Right lobe of liver (tissue), 4 donors: ENCODE measurements around the gene KIFC1.
"Not testable (repeated sequence)": the region's sequence is repeated elsewhere in the genome, so short reads cannot be mapped to it uniquely, and the experiment has no call there.

Source experiments
- CTCF ChIP-seq, 4 donors: fragments of 200-600 bp in 3 of 4; fragments of 450-650 bp in 1 of 4; IDR thresholded peaks; one replicate each; pipeline versions ENCODE4 v1.5.1 to v1.8.0; 2016 to 2022; ENCODE audit warnings: antibody characterized with exemption in 4 of 4, mild to moderate bottlenecking in 2 of 4
- POLR2A ChIP-seq: fragments of 450-650 bp; IDR thresholded peaks from one replicate; pipeline ENCODE4 v1.6.1; 2017; ENCODE audit warnings: antibody characterized with exemption, mild to moderate bottlenecking
- donor health status: DM: no; HTN: no; CAD: no.
- donor health status: DM: no; HTN: no; CAD: no.
- donor health status: DM: no; HTN: yes; CAD: no.

DNA sequence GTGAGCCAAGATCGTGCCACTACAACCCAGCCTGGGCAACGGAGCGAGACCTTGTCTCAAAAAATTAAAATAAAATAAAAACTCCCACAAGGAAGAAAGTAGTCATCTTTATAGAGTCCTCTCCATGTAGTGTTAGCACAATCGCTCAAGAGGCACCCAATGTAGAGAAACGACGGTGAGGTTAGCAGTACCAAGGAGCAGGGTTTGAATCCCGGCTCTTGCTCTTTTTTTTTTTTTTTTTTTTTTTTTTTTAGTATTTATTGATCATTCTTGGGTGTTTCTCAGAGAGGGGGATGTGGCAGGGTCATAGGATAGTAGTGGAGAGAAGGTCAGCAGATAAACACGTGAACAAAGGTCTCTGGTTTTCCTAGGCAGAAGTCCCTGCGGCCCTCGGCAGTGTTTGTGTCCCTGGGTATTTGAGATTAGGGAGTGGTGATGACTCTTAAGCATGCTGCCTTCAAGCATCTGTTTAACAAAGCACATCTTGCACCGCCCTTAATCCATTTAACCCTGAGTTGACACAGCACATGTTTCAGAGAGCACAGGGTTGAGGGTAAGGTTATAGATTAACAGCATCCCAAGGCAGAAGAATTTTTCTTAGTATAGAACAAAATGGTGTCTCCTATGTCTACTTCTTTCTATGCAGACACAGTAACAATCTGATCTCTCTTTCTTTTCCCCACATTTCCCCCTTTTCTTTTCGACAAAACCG, 34.3 kb upstream of the KIFC1 start:
- TF ChIP-seq CTCF (IDR thresholded peaks at IDR 0.05); POLR2A: not testable (repeated sequence)
